H1 (cell line): Measurements from ENCODE around the gene SFMBT2. TPM values are rescaled to one million over a fixed set of nuclear protein-coding genes. Genes with fewer than 3 reads are reported as not detected.
A peak's percentile ranks its signal among the peaks of the same experiment; 100 is the strongest.

Source experiments
- CTCF ChIA-PET: fragments of 300-600 bp; sonication (Branson Sonifier 250); formaldehyde crosslinking; loops from one replicate; lab custom pipeline; 2021; ENCODE audit not compliant: partially characterized antibody; lab: Charles Lee
- POLR2A ChIA-PET: fragments of 300-600 bp; sonication (Branson Sonifier 250); formaldehyde crosslinking; loops from one replicate; lab custom pipeline; 2021; ENCODE audit warnings: inconsistent platforms; ENCODE audit not compliant: partially characterized antibody; lab: Charles Lee
- DNase-seq, 2 experiments: peaks; one replicate each; pipeline versions ENCODE4 v3.0.0 to v3.0.0-alpha.2; 2010 to 2022; ENCODE audit warnings: low spot score in 2 of 2, low read depth in 1 of 2, mixed read lengths in 1 of 2
- FAIRE-seq: peaks from 2 replicates; lab custom pipeline; 2011; peaks lifted over from hg19 to GRCh38; lab: Jason Lieb, UNC
- H2AFZ ChIP-seq: 2 replicates; pipeline ENCODE4 v1.8.1; 2012; ENCODE audit warnings: low read length, inconsistent platforms
- H2AK5ac ChIP-seq: 2 replicates; pipeline ENCODE4 v1.6.1; 2013; ENCODE audit warnings: low read depth, low read length
- H2BK120ac ChIP-seq: replicated peaks from 2 replicates; pipeline ENCODE3; 2013; ENCODE audit warnings: low read depth, low read length, inconsistent platforms
- H2BK12ac ChIP-seq: 2 replicates; pipeline ENCODE4 v1.6.1; 2013; ENCODE audit warnings: low read depth, low read length
- H2BK15ac ChIP-seq: 2 replicates; pipeline ENCODE4 v1.6.1; 2013; ENCODE audit warnings: low read length
- H2BK20ac ChIP-seq: 2 replicates; pipeline ENCODE4 v1.6.1; 2013; ENCODE audit warnings: low read length
- H2BK5ac ChIP-seq: 2 replicates; pipeline ENCODE4 v1.6.1; 2013; ENCODE audit warnings: low read depth, low read length
- H3K14ac ChIP-seq: 2 replicates; pipeline ENCODE4 v1.6.1; 2013; ENCODE audit warnings: inconsistent platforms; ENCODE audit not compliant: insufficient read length
- H3K18ac ChIP-seq: 2 replicates; pipeline ENCODE4 v1.6.1; 2013; ENCODE audit warnings: low read length; ENCODE audit errors: extremely low read depth
- H3K23ac ChIP-seq: 2 replicates; pipeline ENCODE4 v1.6.1; 2013; ENCODE audit warnings: inconsistent platforms; ENCODE audit not compliant: insufficient read length
- H3K23me2 ChIP-seq: 2 replicates; pipeline ENCODE4 v1.6.1; 2013; ENCODE audit warnings: low read depth, low read length
- H3K27ac ChIP-seq: 2 replicates; pipeline ENCODE4 v1.6.1; 2011; ENCODE audit warnings: low read depth, low read length, inconsistent platforms
- H3K27me3 ChIP-seq, 4 experiments: replicated peaks in 1 of 4; 1 replicate in 1 of 4; 2 replicates in 3 of 4; pipeline versions ENCODE4 v1.6.1 to v1.8.1; 2011 to 2013; ENCODE audit warnings: low read length in 3 of 4, mild to moderate bottlenecking in 3 of 4, inconsistent platforms in 2 of 4, mixed read lengths in 2 of 4, moderate library complexity in 1 of 4; ENCODE audit not compliant: control insufficient read depth in 3 of 4, insufficient read depth in 3 of 4; ENCODE audit errors: extremely low read depth in 1 of 4
- H3K36me3 ChIP-seq, 4 experiments: 2 replicates each; pipeline versions ENCODE4 v1.6.1 to v1.8.1; 2011 to 2013; ENCODE audit warnings: mild to moderate bottlenecking in 4 of 4, low read length in 3 of 4, moderate library complexity in 2 of 4, control low read depth in 1 of 4, inconsistent platforms in 1 of 4; ENCODE audit not compliant: insufficient read depth in 4 of 4, control insufficient read depth in 2 of 4
- H3K4ac ChIP-seq: replicated peaks from 2 replicates; pipeline ENCODE3; 2013; ENCODE audit warnings: low read length, low read depth, mixed read lengths, inconsistent platforms; ENCODE audit not compliant: insufficient read length
- H3K4me1 ChIP-seq, 4 experiments: replicated peaks in 1 of 4; 1 replicate in 1 of 4; 2 replicates in 3 of 4; pipeline versions ENCODE4 v1.6.1 to v1.8.1; 2011 to 2013; ENCODE audit warnings: low read length in 3 of 4, inconsistent platforms in 2 of 4, mixed read lengths in 1 of 4; ENCODE audit not compliant: insufficient read depth in 4 of 4, control insufficient read depth in 3 of 4
- H3K4me2 ChIP-seq, 2 experiments: 2 replicates each; pipeline versions ENCODE4 v1.6.1 to v1.8.1; 2011 to 2013; ENCODE audit warnings: low read depth in 2 of 2, low read length in 2 of 2, control low read depth in 1 of 2, inconsistent platforms in 1 of 2, mild to moderate bottlenecking in 1 of 2; ENCODE audit not compliant: insufficient read depth in 1 of 2
- H3K4me3 ChIP-seq, 4 experiments: fragments of 200-600, 300-600 bp in 1 of 4; sonication (generic), shearing (Covaris generic), sonication (Bioruptor Twin) in 1 of 4; 2 replicates each; pipeline versions ENCODE4 v1.5.1 to v1.8.1; 2011 to 2016; ENCODE audit warnings: low read length in 4 of 4, low read depth in 3 of 4, control low read depth in 2 of 4, inconsistent platforms in 2 of 4, mild to moderate bottlenecking in 2 of 4, mixed read lengths in 1 of 4, moderate library complexity in 1 of 4; ENCODE audit not compliant: insufficient read depth in 2 of 4; ENCODE audit errors: extremely low read depth in 1 of 4
- H3K56ac ChIP-seq: replicated peaks from 2 replicates; pipeline ENCODE3; 2013; ENCODE audit warnings: low read depth, mild to moderate bottlenecking, mixed read lengths, low read length, inconsistent platforms; ENCODE audit not compliant: insufficient read length
- H3K79me1 ChIP-seq: 2 replicates; pipeline ENCODE4 v1.6.1; 2013; ENCODE audit warnings: low read depth, low read length, control low read depth
- H3K79me2 ChIP-seq, 2 experiments: 2 replicates each; pipeline versions ENCODE4 v1.6.1 to v1.8.1; 2012 to 2013; ENCODE audit warnings: low read length in 2 of 2, mild to moderate bottlenecking in 2 of 2, inconsistent platforms in 1 of 2; ENCODE audit not compliant: insufficient read depth in 2 of 2, control insufficient read depth in 1 of 2
- H3K9ac ChIP-seq, 4 experiments: replicated peaks in 1 of 4; 1 replicate in 1 of 4; 2 replicates in 3 of 4; pipeline versions ENCODE4 v1.6.1 to v1.8.1; 2011 to 2013; ENCODE audit warnings: low read depth in 3 of 4, low read length in 3 of 4, control low read depth in 2 of 4, mild to moderate bottlenecking in 2 of 4, moderate library complexity in 2 of 4, inconsistent platforms in 1 of 4; ENCODE audit errors: extremely low read depth in 1 of 4
- H3K9me3 ChIP-seq, 2 experiments: 2 replicates each; pipeline versions ENCODE4 v1.6.1 to v1.8.1; 2012 to 2013; ENCODE audit warnings: mild to moderate bottlenecking in 2 of 2, moderate library complexity in 2 of 2, control low read depth in 1 of 2, inconsistent platforms in 1 of 2, low read depth in 1 of 2, low read length in 1 of 2, mixed read lengths in 1 of 2; ENCODE audit not compliant: insufficient read depth in 2 of 2
- H4K20me1 ChIP-seq, 2 experiments: replicated peaks in 1 of 2; 2 replicates each; pipeline versions ENCODE3 to v1.8.1; 2011 to 2013; ENCODE audit warnings: inconsistent platforms in 2 of 2, low read length in 2 of 2, mild to moderate bottlenecking in 1 of 2; ENCODE audit not compliant: insufficient read depth in 2 of 2, control insufficient read depth in 1 of 2
- H4K5ac ChIP-seq: 2 replicates; pipeline ENCODE4 v1.6.1; 2013; ENCODE audit warnings: low read length, low read depth, mixed read lengths, inconsistent platforms; ENCODE audit not compliant: insufficient read length
- H4K8ac ChIP-seq: 2 replicates; pipeline ENCODE4 v1.8.0; 2013; ENCODE audit warnings: mild to moderate bottlenecking, moderate library complexity, low read length, inconsistent platforms; ENCODE audit not compliant: insufficient read depth; ENCODE audit errors: extremely low read depth
- H4K91ac ChIP-seq: replicated peaks from 2 replicates; pipeline ENCODE3; 2013; ENCODE audit warnings: low read length, mixed read lengths, inconsistent platforms; ENCODE audit not compliant: insufficient read length
- BCL11A ChIP-seq, 2 experiments: IDR thresholded peaks; one replicate each; pipeline ENCODE4 v1.6.1; 2011; ENCODE audit warnings: low read depth in 2 of 2, low read length in 2 of 2, mild to moderate bottlenecking in 2 of 2
- CEBPB ChIP-seq: IDR thresholded peaks from 2 replicates; pipeline ENCODE4 v1.6.1; 2012; ENCODE audit warnings: low read depth, low read length
- EZH2 ChIP-seq: fragments of 200-600 bp; sonication (generic); IDR thresholded peaks from 2 replicates; pipeline ENCODE4 v1.7.1; 2012; ENCODE audit warnings: low read depth, mild to moderate bottlenecking, moderate library complexity, low read length, inconsistent platforms; ENCODE audit not compliant: severe bottlenecking
- NANOG ChIP-seq: IDR thresholded peaks from 2 replicates; pipeline ENCODE4 v1.6.1; 2011; ENCODE audit warnings: low read length, low read depth, mild to moderate bottlenecking, inconsistent platforms; ENCODE audit not compliant: insufficient read depth, poor library complexity, severe bottlenecking
- RNF2 ChIP-seq: fragments of 200-900, 300-1000 bp; sonication (generic); IDR thresholded peaks from 2 replicates; pipeline ENCODE4 v1.7.1; 2016; ENCODE audit warnings: borderline replicate concordance, low read depth, mild to moderate bottlenecking, antibody characterized with exemption, low read length; ENCODE audit not compliant: poor library complexity, severe bottlenecking; ENCODE audit errors: missing control alignments
- ZNF274 ChIP-seq: IDR thresholded peaks from 2 replicates; pipeline ENCODE4 v1.7.0; 2012; ENCODE audit warnings: low read length, borderline replicate concordance; ENCODE audit errors: extremely low read depth
- WGBS, 2 experiments: shearing (Covaris generic) in 1 of 2; methylation state at CpG; one replicate each; pipeline versions ENCODE4 v1.1.6 to v1.1.7; 2013 to 2015; ENCODE audit warnings: low lambda C conversion rate in 2 of 2, mixed read lengths in 2 of 2, inconsistent platforms in 1 of 2, low coverage in 1 of 2, missing lambda C conversion rate in 1 of 2; ENCODE audit not compliant: insufficient replicate concordance in 2 of 2, insufficient coverage in 1 of 2, insufficient read length in 1 of 2; ENCODE audit errors: extremely low coverage in 1 of 2, missing lambda C conversion rate in 1 of 2; 5-methylcytosine and 5-hydroxymethylcytosine counted together
- polyA plus RNA-seq, 7 experiments: library from polyadenylated mRNA; depleted of rRNA in 3 of 7; stranded (reverse) in 5 of 7; unstranded in 2 of 7; fragments of >200 nt in 5 of 7; fragments of 200-250 nt in 2 of 7; gene quantifications; 1 replicate in 5 of 7; 2 replicates in 1 of 7; 4 replicates in 1 of 7; pipeline versions ENCODE4 v1.2.1 to v1.2.3, GENCODE V29; 2011 to 2013; ENCODE audit warnings: missing spikeins in 2 of 7, mixed read lengths in 2 of 7
- total RNA-seq: library from RNA; stranded (reverse); fragmentation: NEBNext Ultra II Directional; extraction: Animal tissue kit (Norgen Biotek cat#: 25700); gene quantifications from 2 replicates; pipeline ENCODE4 v1.2.1, GENCODE V29; 2021

The SFMBT2 gene
- total and polyA plus RNA-seq, 2 of the 8 experiments (the other 6 are each of a cell fraction or from before 2014, with no cell fraction given), result 2.9 to 11.0 TPM

- Histone ChIP-seq H2BK15ac (no peak overlapping the region), H2AK5ac (no peak overlapping the region), H2BK120ac (no peak overlapping the region), H3K4me3 (no peak overlapping the region), H3K36me3 (no peaks in the 10 kb centered on the region), H4K91ac (no peak overlapping the region), H3K14ac (no peak overlapping the region), H4K20me1 (no peaks in the 10 kb centered on the region), H3K56ac (no peak overlapping the region), H3K4ac (no peak overlapping the region), H2BK12ac (no peak overlapping the region), H3K9ac (no peak overlapping the region), H3K23ac (no peak overlapping the region), H3K4me1 (peaks cover 0 to 4% (median under 1%) of the 10 kb centered on the region in 4 experiments; a peak in 2 of 7 replicates), H4K5ac (no peak overlapping the region), H4K8ac (no peak overlapping the region), H2BK20ac (no peak overlapping the region), H3K9me3 (no peaks in the 10 kb centered on the region), H3K27ac (no peak overlapping the region), H3K79me2 (no peaks in the 10 kb centered on the region), H2BK5ac (no peak overlapping the region), H2AFZ (no peak overlapping the region), H3K27me3 (no peaks in the 10 kb centered on the region), H3K23me2 (no peaks in the 10 kb centered on the region), H3K4me2 (no peak overlapping the region), H3K79me1 (no peaks in the 10 kb centered on the region), H3K18ac (no peak overlapping the region)
- TF ChIP-seq NANOG, result no peak
- no peak for TF ChIP-seq BCL11A (IDR thresholded peaks at IDR 0.05; ENCODE audit: low read depth in 2 of 2, low read length in 2 of 2)
- no peak for TF ChIP-seq EZH2
- no peak for TF ChIP-seq ZNF274
- no peak for TF ChIP-seq RNF2
- TF ChIP-seq CEBPB, result peak; percentile 57; the same call in 1 of the 2 replicates
- DNase-seq, result no peak
- ChIA-PET POLR2A (no interaction called here), CTCF (interaction anchor here (2.4 kb wide), 1 partner anchor 25 kb away, joined by 13 read pairs; no protein-coding TSS in a partner anchor)
- FAIRE-seq, result no peak
- WGBS, 2 experiments, result 51% methylated on average over 3 of the region's 3 CpGs; no CpG with 5 or more reads in 1 of the 2 experiments
Measured at GRCh38 chr10:7146189-7146588, 264.6 kb downstream of the SFMBT2 start.
